Fibroblast of the conjunctiva (primary cell): ENCODE data around the gene TRPM2.
"Not testable (repeated sequence)": the region's sequence is repeated elsewhere in the genome, so short reads cannot be mapped to it uniquely, and the experiment has no call there.

Experiments
- DNase-seq: peaks from one replicate; pipeline ENCODE4 v3.0.0-alpha.2; 2010; ENCODE audit warnings: low read depth

The TRPM2 gene

GRCh38 chr21:44354775-44355771 is 1.7 kb downstream of the TRPM2 start:
- DNase-seq, result no peak

GRCh38 chr21:44356160-44356559 is 2.7 kb downstream of the TRPM2 start:
- no peak for DNase-seq

GRCh38 chr21:44356636-44357035 is 3.2 kb downstream of the TRPM2 start:
- DNase-seq, result no peak

GRCh38 chr21:44357064-44357837 is 3.8 kb downstream of the TRPM2 start:
- no peak for DNase-seq

GRCh38 chr21:44359396-44359795 is 6.0 kb downstream of the TRPM2 start:
- DNase-seq, result no peak

- DNase-seq, result no peak
Measured at GRCh38 chr21:44360159-44360558, 6.7 kb downstream of the TRPM2 start.

- DNase-seq, result not testable (repeated sequence)
Measured at GRCh38 chr21:44361903-44362302, 8.5 kb downstream of the TRPM2 start.

GRCh38 chr21:44363278-44363677 is 9.9 kb downstream of the TRPM2 start:
- no peak for DNase-seq

GRCh38 chr21:44364151-44365053 is 11.0 kb downstream of the TRPM2 start:
- no peak for DNase-seq

- DNase-seq, result no peak
Measured at GRCh38 chr21:44365251-44365966, 12.0 kb downstream of the TRPM2 start.

- DNase-seq, result no peak
Measured at GRCh38 chr21:44365967-44366585, 12.7 kb downstream of the TRPM2 start.

GRCh38 chr21:44366586-44367211 is 13.3 kb downstream of the TRPM2 start:
- DNase-seq, result no peak

GRCh38 chr21:44368711-44369446 is 15.5 kb downstream of the TRPM2 start:
- DNase-seq, result no peak

- DNase-seq, result no peak
Measured at GRCh38 chr21:44370027-44370735, 16.8 kb downstream of the TRPM2 start.

GRCh38 chr21:44370786-44371410 is 17.5 kb downstream of the TRPM2 start:
- DNase-seq, result no peak

- DNase-seq, result no peak
Measured at GRCh38 chr21:44371596-44371995, 18.2 kb downstream of the TRPM2 start.

GRCh38 chr21:44372616-44373015 is 19.2 kb downstream of the TRPM2 start:
- DNase-seq, result no peak

GRCh38 chr21:44374601-44375280 is 21.3 kb downstream of the TRPM2 start:
- no peak for DNase-seq
